Measurements from ENCODE around the gene B3GNT8. TPM values are rescaled to one million over a fixed set of nuclear protein-coding genes. Genes with fewer than 3 reads are reported as not detected.

B3GNT8 gene
- total RNA-seq, 1 experiment from 2014 or later, result not detected

- no peak for ATAC-seq
- Histone ChIP-seq H3K36me3 (ENCODE audit: control insufficient read depth in 1 of 2, insufficient read depth in 2 of 2, low read length in 2 of 2) (peaks cover 3 to 6% of the 10 kb centered on the region in 2 experiments; a peak in 2 of 4 replicates), H3K27me3 (ENCODE audit: insufficient read depth, low read length) (no peaks in the 10 kb centered on the region), H3K9me3 (ENCODE audit: control insufficient read depth in 1 of 2, insufficient read depth in 1 of 2, low read depth in 1 of 2, low read length in 2 of 2) (no peaks in the 10 kb centered on the region), H4K20me1 (ENCODE audit: insufficient read depth) (no peaks in the 10 kb centered on the region), H3K4me1 (ENCODE audit: control insufficient read depth in 1 of 2, insufficient read depth in 2 of 2, low read length in 2 of 2) (0 out of 4 replicates have a peak, but pooled peaks cover 0 to 3% of the 10 kb centered on the region in 2 experiments), H3K79me2 (ENCODE audit: insufficient read depth, low read length) (no peaks in the 10 kb centered on the region), H3K9ac (ENCODE audit: low read length) (no peak overlapping the region), H3K27ac (ENCODE audit: low read depth, low read length) (no peak overlapping the region), H3K4me2 (ENCODE audit: low read length) (no peak overlapping the region), H3K4me3 (replicated peaks in 1 of 2; ENCODE audit: low read depth in 1 of 2, low read length in 2 of 2) (no peak overlapping the region), H2AFZ (ENCODE audit: low read depth, low read length, poor library complexity, severe bottlenecking) (no peak overlapping the region), H3K9me2 (ENCODE audit: insufficient read depth) (no peaks in the 10 kb centered on the region)
- TF ChIP-seq EZH2phosphoT487 (IDR thresholded peaks at IDR 0.05; ENCODE audit: borderline replicate concordance) (no peak), YY1 (IDR thresholded peaks at IDR 0.05; ENCODE audit: extremely low read depth, insufficient replicate concordance, low read depth, low read length) (no peak), ZFX (IDR thresholded peaks at IDR 0.05) (no peak), ZNF274 (IDR thresholded peaks at IDR 0.05; ENCODE audit: low read depth, low read length) (no peak), REST (IDR thresholded peaks at IDR 0.05; ENCODE audit: low read depth) (no peak), CBX3 (IDR thresholded peaks at IDR 0.05; ENCODE audit: low read depth) (no peak), POLR2AphosphoS5 (IDR thresholded peaks at IDR 0.05; ENCODE audit: low read depth, low read length) (no peak), CEBPB (IDR thresholded peaks at IDR 0.05; ENCODE audit: low read depth) (no peak), ZBTB33 (IDR thresholded peaks at IDR 0.05; ENCODE audit: extremely low read depth, insufficient replicate concordance, low read length) (no peak)
- DNase-seq (ENCODE audit: low read depth, low spot score), result no peak
- RAD21 ChIA-PET (ENCODE audit: low non-redundant PET in 1 of 2, low total read pairs in 2 of 2, uncharacterized antibody in 2 of 2, unreplicated experiment in 2 of 2), result no interaction called here
- POLR2A ChIA-PET, result no interaction called here
- CTCF ChIA-PET, result interaction anchor here (0.7 kb wide), 1 partner anchor 28 kb away, joined by 3 read pairs; no protein-coding TSS in a partner anchor
- BruUV-seq (replicated peaks), result no TSS peak
- intact Hi-C loops (cut with micrococcal nuclease), result no loop called here
Observed at GRCh38 chr19:41415154-41415571, 12.0 kb downstream of the B3GNT8 start.

Measured in HCT116 (cell line).